DND-41 (cell line): ENCODE results near the gene NCS1.

Source experiments
- ATAC-seq: fragments of 200-7000 bp; cut with Tn5 transposase; 3 replicates; pipeline ENCODE4 v1.9.1; 2021; ENCODE audit warnings: low read depth; ENCODE audit not compliant: insufficient read depth
- DNase-seq: peaks from one replicate; pipeline ENCODE4 v3.0.0-alpha.2; 2020
- H2AFZ ChIP-seq: 2 replicates; pipeline ENCODE4 v1.6.0; 2012; ENCODE audit warnings: low read depth, low read length
- H3K27ac ChIP-seq: 2 replicates; pipeline ENCODE4 v1.5.1; 2012; ENCODE audit warnings: low read length, inconsistent platforms
- H3K27me3 ChIP-seq: fragments of 200-600 bp; sonication (generic); 2 replicates; pipeline ENCODE4 v1.6.0; 2012; ENCODE audit warnings: low read length, mild to moderate bottlenecking, inconsistent platforms; ENCODE audit not compliant: insufficient read depth, poor library complexity
- H3K36me3 ChIP-seq: 2 replicates; pipeline ENCODE4 v1.5.1; 2012; ENCODE audit warnings: low read length, inconsistent platforms; ENCODE audit not compliant: insufficient read depth
- H3K4me1 ChIP-seq: 2 replicates; pipeline ENCODE4 v1.5.1; 2012; ENCODE audit warnings: mild to moderate bottlenecking, low read length; ENCODE audit not compliant: insufficient read depth
- H3K4me2 ChIP-seq: 2 replicates; pipeline ENCODE4 v1.6.0; 2012; ENCODE audit warnings: mild to moderate bottlenecking, moderate library complexity, low read length, inconsistent platforms; ENCODE audit not compliant: insufficient read depth
- H3K4me3 ChIP-seq, 2 experiments: fragments of 200-600 bp in 1 of 2; shearing (Covaris generic) in 1 of 2; 2 replicates each; pipeline ENCODE4 v1.5.1; 2012 to 2016; ENCODE audit warnings: inconsistent platforms in 2 of 2, low read length in 2 of 2, mild to moderate bottlenecking in 2 of 2, low read depth in 1 of 2, moderate library complexity in 1 of 2
- H3K79me2 ChIP-seq: 2 replicates; pipeline ENCODE4 v1.6.0; 2012; ENCODE audit warnings: low read length, inconsistent platforms; ENCODE audit not compliant: insufficient read depth
- H3K9ac ChIP-seq: 2 replicates; pipeline ENCODE4 v1.6.0; 2012; ENCODE audit warnings: low read depth, mild to moderate bottlenecking, inconsistent platforms, low read length, moderate library complexity
- H3K9me3 ChIP-seq: 2 replicates; pipeline ENCODE4 v1.5.1; 2012; ENCODE audit warnings: low read length, moderate library complexity, mild to moderate bottlenecking, inconsistent platforms; ENCODE audit not compliant: insufficient read depth, severe bottlenecking
- H4K20me1 ChIP-seq: 2 replicates; pipeline ENCODE4 v1.6.0; 2012; ENCODE audit warnings: low read length; ENCODE audit not compliant: insufficient read depth
- EZH2 ChIP-seq: IDR thresholded peaks from 3 replicates; pipeline ENCODE4 v1.6.1; 2012; ENCODE audit warnings: borderline replicate concordance, low read depth, mild to moderate bottlenecking, moderate library complexity, low read length, inconsistent platforms; ENCODE audit not compliant: severe bottlenecking
- TF ChIP-seq, protein P1 (sequence below): IDR thresholded peaks from 2 replicates; pipeline ENCODE4 v1.5.1; 2012; ENCODE audit warnings: borderline replicate concordance, low read length, moderate library complexity, mild to moderate bottlenecking; ENCODE audit not compliant: poor library complexity, severe bottlenecking; ENCODE audit errors: extremely low read depth

NCS1 gene

DNA sequence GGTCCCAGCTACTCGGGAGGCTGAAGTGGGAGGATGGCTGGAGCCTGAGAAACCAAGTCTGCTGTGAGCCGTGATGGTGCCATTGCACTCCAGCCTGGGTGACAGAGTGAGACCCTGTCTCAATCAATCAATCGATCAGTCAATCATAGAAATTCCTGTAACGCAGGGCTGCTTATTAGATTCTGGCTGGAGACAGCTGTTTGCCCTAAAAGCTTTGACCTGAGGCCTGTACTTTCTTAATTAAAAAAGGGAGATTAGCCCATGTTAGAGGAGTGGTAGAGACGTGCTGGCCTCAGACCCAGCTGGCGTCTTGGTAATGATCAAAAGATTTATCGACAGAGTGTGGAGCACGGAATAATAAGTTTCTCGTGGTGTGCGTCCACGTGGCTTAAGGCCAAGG, 52.9 kb downstream of the NCS1 start:
- no peak overlapping the region for H2AFZ ChIP-seq
- no peak overlapping the region for H3K4me3 ChIP-seq
- no peak for DNase-seq
- H3K27me3 ChIP-seq = no peaks in the 10 kb centered on the region
- no peaks in the 10 kb centered on the region for H3K9me3 ChIP-seq
- H4K20me1 ChIP-seq = no peaks in the 10 kb centered on the region
- H3K9ac ChIP-seq = no peak overlapping the region
- no peak overlapping the region for H3K27ac ChIP-seq
- H3K4me2 ChIP-seq = no peak overlapping the region
- TF ChIP-seq, protein P1, sequence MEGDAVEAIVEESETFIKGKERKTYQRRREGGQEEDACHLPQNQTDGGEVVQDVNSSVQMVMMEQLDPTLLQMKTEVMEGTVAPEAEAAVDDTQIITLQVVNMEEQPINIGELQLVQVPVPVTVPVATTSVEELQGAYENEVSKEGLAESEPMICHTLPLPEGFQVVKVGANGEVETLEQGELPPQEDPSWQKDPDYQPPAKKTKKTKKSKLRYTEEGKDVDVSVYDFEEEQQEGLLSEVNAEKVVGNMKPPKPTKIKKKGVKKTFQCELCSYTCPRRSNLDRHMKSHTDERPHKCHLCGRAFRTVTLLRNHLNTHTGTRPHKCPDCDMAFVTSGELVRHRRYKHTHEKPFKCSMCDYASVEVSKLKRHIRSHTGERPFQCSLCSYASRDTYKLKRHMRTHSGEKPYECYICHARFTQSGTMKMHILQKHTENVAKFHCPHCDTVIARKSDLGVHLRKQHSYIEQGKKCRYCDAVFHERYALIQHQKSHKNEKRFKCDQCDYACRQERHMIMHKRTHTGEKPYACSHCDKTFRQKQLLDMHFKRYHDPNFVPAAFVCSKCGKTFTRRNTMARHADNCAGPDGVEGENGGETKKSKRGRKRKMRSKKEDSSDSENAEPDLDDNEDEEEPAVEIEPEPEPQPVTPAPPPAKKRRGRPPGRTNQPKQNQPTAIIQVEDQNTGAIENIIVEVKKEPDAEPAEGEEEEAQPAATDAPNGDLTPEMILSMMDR = no peak
- TF ChIP-seq EZH2 = no peak
- H3K36me3 ChIP-seq = no peaks in the 10 kb centered on the region
- ATAC-seq = no peak
- H3K79me2 ChIP-seq = no peaks in the 10 kb centered on the region
- H3K4me1 ChIP-seq = no peaks in the 10 kb centered on the region

DNA sequence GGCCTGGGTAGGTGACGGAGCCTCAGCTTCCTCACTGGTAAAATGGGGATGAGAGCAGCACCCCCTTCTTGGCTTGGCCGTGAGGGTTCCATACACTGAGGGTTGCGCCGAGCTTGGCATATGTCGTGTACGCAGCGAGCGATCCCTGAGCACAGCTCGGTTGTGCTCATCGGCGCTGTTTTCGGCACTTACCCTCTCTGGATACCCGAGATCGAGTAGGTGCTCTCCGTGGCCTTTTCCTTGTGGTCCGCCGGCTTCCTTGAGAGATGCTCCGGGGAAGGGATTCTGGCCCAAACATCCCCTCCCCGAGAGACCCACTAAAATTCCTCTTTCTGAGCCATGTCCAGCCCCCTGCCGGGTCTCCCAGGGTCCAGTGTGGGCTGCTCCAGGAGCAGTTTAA, 53.4 kb downstream of the NCS1 start:
- H2AFZ ChIP-seq = no peak overlapping the region
- no peaks in the 10 kb centered on the region for H3K36me3 ChIP-seq
- H4K20me1 ChIP-seq = no peaks in the 10 kb centered on the region
- H3K4me1 ChIP-seq = no peaks in the 10 kb centered on the region
- no peak for DNase-seq
- no peaks in the 10 kb centered on the region for H3K79me2 ChIP-seq
- H3K4me3 ChIP-seq = no peak overlapping the region
- H3K9ac ChIP-seq = no peak overlapping the region
- H3K27me3 ChIP-seq = no peaks in the 10 kb centered on the region
- H3K4me2 ChIP-seq = no peak overlapping the region
- no peaks in the 10 kb centered on the region for H3K9me3 ChIP-seq
- no peak overlapping the region for H3K27ac ChIP-seq
- TF ChIP-seq, protein P1 = no peak
- no peak for TF ChIP-seq EZH2
- ATAC-seq = no peak

DNA sequence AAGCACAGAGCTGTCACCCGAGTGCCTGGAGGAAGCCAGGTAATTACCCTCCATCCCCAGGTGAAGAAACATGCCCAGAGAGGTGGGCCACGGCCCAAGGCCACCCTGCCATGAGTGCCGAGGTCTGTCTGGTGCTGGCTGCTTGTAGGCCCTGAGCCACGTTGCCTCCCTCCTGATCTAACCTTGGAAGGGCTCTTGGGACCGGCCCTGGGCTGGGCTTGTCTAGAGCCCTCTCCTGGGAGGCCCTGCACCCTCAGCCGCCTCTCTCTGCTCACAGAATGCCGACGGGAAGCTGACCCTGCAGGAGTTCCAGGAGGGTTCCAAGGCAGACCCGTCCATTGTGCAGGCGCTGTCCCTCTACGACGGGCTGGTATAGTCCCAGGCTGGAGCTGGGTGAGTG, 53.9 kb downstream of the NCS1 start:
- no peak overlapping the region for H2AFZ ChIP-seq
- no peaks in the 10 kb centered on the region for H3K4me1 ChIP-seq
- H3K27me3 ChIP-seq = no peaks in the 10 kb centered on the region
- no peaks in the 10 kb centered on the region for H4K20me1 ChIP-seq
- DNase-seq (no peak), ATAC-seq (no peak)
- no peak overlapping the region for H3K9ac ChIP-seq
- H3K36me3 ChIP-seq = no peaks in the 10 kb centered on the region
- no peak for TF ChIP-seq EZH2
- TF ChIP-seq, protein P1 = no peak
- H3K4me2 ChIP-seq = no peak overlapping the region
- no peaks in the 10 kb centered on the region for H3K79me2 ChIP-seq
- H3K9me3 ChIP-seq = no peaks in the 10 kb centered on the region
- H3K4me3 ChIP-seq = no peak overlapping the region
- H3K27ac ChIP-seq = no peak overlapping the region

DNA sequence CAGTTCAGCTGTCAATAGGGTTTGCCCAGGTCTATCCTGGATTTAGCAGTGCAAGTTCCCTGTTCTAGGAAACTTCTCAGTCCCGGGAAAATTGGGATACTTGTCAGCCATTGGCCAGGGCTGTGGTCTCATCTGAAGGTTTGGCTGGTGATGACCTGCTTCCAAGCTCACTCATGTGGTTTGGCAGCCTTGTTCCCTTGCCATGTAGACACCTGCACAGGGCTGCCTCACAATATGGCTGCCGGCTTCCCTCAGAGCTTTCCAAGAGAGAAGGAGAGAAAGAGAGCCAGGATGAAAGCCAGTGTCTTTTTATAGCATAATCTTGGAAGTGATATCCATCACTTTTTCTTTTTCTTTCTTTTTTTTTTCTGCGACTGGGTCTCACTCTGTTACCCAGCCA, 55.6 kb downstream of the NCS1 start:
- no peaks in the 10 kb centered on the region for H4K20me1 ChIP-seq
- no peak for ATAC-seq
- DNase-seq = no peak
- H3K9ac ChIP-seq = no peak overlapping the region
- no peak overlapping the region for H3K4me2 ChIP-seq
- H3K79me2 ChIP-seq = no peaks in the 10 kb centered on the region
- H3K27me3 ChIP-seq = no peaks in the 10 kb centered on the region
- H2AFZ ChIP-seq = no peak overlapping the region
- H3K9me3 ChIP-seq = no peaks in the 10 kb centered on the region
- TF ChIP-seq EZH2 = no peak
- TF ChIP-seq, protein P1 = no peak
- H3K27ac ChIP-seq = no peak overlapping the region
- H3K36me3 ChIP-seq = no peaks in the 10 kb centered on the region
- no peak overlapping the region for H3K4me3 ChIP-seq
- no peaks in the 10 kb centered on the region for H3K4me1 ChIP-seq
